ENCODE measurements around the gene SIM2.
"Not testable (repeated sequence)": the region's sequence is repeated elsewhere in the genome, so short reads cannot be mapped to it uniquely, and the experiment has no call there.

Gene SIM2, protein sequence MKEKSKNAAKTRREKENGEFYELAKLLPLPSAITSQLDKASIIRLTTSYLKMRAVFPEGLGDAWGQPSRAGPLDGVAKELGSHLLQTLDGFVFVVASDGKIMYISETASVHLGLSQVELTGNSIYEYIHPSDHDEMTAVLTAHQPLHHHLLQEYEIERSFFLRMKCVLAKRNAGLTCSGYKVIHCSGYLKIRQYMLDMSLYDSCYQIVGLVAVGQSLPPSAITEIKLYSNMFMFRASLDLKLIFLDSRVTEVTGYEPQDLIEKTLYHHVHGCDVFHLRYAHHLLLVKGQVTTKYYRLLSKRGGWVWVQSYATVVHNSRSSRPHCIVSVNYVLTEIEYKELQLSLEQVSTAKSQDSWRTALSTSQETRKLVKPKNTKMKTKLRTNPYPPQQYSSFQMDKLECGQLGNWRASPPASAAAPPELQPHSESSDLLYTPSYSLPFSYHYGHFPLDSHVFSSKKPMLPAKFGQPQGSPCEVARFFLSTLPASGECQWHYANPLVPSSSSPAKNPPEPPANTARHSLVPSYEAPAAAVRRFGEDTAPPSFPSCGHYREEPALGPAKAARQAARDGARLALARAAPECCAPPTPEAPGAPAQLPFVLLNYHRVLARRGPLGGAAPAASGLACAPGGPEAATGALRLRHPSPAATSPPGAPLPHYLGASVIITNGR

DNA sequence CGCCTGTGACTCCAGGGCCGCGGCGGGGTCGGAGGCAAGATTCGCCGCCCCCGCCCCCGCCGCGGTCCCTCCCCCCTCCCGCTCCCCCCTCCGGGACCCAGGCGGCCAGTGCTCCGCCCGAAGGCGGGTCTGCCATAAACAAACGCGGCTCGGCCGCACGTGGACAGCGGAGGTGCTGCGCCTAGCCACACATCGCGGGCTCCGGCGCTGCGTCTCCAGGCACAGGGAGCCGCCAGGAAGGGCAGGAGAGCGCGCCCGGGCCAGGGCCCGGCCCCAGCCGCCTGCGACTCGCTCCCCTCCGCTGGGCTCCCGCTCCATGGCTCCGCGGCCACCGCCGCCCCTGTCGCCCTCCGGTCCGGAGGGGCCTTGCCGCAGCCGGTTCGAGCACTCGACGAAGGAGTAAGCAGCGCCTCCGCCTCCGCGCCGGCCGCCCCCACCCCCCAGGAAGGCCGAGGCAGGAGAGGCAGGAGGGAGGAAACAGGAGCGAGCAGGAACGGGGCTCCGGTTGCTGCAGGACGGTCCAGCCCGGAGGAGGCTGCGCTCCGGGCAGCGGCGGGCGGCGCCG is at the start of gene SIM2:
SIM2 (plus strand) TSS at position 135 of the 565 bp plus-strand sequence. CDS start 632 bp downstream, outside the sequence.
- DNase-seq = no peak

DNA sequence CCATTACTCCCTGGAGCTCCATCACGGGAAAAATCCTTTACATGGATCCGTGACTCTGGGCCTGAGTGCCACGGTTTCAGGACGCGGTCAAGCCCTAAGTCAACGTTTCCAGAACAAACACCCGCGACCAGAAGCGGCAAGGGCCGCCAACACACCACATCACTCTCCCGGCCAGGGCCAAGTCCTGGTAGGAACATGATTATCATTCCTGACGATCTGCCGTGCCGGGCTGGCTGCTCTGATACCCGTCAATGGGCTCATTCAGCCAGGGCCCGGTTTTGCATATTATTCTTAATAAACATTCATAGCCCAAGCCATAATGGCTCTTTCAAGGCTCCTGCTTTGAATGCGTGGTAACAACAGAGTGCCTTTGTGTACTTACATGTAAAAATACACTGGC is 44.6 kb upstream of the SIM2 start:
- no peak for DNase-seq

DNA sequence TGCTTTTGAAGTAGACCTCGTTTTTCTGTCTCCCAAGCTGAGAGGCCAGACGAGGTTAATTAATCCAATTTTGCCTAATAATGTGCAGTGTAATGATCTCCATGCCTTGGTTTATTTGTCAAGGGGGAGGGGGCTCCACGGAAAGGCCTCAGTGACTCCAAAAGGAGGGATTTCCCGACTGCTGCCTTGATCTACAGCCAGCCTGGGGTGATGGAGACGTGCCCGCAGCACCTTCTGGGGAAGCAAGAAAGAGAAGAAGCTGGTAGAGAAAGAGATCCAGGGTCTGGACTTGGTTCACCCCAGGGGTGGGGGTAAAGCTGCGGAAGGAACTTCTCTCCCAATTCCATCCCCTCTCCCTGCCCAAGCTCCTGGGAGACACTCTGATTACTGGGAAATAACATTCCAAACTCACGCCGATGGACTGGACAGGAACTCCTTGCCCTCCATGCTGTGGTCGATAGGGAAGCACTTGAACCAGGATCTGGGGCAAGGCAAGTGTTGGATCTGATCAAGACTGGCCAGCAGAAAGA is 44.1 kb upstream of the SIM2 start:
- no peak for DNase-seq

DNA sequence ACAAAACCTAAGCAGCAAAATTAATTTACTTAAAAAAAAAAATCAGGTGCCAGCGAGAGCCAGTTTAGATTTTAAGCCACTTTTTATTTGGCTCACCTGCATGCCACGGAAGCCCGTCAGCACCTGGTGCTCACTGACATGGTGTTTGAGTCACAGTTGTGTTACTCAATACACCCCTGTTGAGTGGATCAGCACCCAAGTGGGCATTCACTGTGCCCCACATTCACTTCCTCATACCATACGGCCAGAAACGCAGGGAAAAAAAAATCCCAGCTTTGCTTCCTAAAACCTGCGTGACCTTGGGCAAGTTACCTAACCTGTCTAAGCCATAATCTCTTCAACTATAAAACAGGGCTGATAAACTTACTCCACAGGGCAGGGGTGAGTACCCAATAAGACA is 42.8 kb upstream of the SIM2 start:
- no peak for DNase-seq

DNA sequence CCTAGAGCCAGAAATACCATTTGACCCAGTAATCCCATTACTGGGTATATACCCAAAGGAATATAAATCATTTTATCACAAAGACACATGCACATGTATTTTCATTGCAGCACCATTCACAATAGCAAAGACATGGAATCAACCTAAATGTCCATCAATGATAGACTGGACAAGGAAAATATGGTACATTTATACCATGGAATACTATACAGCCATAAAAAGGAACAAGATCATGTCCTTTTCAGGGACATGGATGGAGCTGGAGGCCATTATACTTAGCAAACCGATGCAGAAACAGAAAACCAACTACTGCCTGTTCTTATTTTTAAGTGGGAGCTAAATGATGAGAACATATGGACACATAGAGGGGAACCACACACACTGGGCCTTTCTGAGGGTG is 41.6 kb upstream of the SIM2 start:
- DNase-seq = not testable (repeated sequence)

DNA sequence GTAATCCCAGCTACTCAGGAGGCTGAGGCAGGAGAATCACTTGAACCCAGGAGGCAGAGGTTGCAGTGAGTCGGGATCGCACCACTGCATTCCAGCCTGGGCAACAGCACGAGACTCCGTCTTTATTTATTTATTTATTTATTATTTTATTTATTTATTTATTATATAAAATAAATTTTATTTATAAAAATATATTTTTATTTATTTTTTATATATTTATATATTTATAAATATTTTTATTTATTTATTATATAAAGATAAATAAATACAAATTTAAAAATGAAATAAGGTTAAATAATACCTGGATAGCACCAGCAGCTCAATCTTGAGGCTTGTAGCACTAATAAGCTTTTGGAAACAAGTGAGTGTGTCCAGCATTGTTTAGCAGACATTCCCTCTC is 40.9 kb upstream of the SIM2 start:
- no peak for DNase-seq

DNA sequence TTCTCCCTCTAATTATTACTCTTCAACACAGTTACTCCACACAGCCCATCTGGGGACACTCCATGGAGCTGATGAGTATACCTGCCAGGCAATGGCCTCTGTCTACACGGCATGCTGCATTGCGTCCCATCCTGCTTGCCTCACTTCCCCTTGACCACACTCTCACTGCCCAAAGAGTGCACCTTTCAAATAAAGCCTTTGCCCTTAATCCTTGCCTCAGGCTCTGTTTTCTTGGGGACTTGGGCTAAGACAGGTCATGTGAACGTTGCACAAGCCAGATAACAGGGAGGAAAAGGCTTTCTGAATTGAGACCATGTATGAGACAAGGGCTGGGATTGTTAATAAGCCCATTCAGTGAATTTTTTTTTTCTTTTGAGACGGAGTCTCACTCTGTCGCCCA is 40.0 kb upstream of the SIM2 start:
- DNase-seq = no peak

DNA sequence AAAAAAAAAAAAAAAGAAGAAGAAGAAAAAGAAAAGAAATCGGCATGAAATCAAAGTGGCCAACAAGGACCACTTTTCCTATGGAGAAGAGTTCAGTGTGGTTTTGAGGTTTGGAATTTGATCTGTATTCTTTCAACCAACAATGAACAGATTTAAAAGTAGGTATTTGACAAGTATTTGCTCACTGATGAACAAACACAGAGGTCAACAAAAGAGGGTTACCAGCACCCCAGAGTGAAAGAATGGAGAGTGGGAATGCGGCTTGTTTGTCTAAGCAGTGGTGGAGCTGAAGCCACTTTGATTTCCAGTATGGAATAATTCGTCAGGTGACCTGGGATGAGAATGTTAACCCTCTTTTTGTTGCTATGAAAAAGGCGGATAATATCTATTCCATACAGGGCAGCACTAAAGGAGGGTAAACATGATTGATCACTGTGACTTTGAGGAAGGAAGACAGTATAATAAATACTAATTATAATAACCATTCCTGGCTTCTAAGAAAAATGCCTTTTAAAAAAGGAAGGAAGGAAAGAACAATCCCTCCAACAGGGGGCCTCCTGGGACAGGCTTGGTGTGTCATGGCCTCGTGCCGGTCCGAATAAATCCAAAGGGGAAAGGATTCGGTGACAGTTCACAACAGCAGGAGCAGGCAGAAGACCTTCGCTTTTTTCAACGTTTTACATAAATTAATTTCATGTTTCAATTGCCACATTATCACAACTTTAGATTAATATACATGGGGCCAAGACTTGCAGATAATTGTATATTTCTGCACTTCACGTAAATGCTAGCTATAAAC is 37.2 kb upstream of the SIM2 start:
- DNase-seq = no peak

DNA sequence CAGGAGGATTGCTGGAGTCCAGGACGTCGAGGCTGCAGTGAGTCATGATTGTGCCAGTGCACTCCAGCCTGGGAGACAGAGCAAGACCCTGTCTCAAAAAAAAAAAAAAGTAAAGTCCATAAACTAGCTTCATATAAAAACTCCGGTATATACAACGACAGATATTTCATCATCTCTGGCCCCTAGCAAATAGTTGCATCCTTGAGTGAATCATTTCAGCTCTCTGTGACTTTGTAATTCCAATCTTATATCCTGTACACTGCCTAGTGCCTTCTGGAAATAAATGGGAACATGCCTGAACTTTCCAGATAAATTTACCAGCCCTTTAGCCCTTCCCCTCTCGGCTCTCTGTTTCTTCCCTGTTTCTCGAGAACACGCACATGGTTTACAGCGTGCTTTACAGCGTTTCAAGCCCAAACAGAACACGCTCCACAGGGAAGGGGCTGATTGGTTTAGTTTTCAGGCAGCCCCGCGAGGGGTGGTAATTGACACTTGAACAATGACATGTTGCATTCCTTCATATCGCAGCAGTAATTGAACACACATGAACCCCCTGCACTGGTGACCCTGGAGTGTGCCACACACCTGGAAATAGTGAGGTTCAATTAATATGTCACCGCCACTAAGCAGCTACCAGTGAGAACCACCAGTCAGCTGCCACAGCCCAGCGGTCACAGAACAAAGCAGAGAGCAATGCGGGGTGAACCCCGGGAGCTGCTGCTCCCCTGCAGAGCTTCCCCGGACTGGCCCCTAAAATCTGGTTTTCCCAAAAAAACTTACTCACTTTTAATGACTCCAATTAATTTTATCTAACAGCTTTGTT is 35.7 kb upstream of the SIM2 start:
- DNase-seq = no peak

DNA sequence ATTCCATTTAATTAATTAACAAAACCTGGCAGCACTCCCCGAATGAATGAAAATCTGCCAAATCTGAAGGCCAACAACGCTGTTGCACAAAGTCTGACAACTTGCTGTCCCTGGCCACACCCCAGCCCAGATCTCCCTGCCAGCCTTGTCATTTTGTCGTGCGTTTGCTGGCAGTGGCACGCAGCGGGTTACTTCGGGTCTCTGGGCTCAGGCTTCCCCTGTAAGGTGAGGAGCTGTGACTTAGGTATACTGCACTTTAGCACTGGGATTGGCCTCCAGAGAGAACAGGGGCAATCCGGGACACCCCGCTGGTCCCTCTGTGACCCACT is 34.3 kb upstream of the SIM2 start:
- DNase-seq = no peak

DNA sequence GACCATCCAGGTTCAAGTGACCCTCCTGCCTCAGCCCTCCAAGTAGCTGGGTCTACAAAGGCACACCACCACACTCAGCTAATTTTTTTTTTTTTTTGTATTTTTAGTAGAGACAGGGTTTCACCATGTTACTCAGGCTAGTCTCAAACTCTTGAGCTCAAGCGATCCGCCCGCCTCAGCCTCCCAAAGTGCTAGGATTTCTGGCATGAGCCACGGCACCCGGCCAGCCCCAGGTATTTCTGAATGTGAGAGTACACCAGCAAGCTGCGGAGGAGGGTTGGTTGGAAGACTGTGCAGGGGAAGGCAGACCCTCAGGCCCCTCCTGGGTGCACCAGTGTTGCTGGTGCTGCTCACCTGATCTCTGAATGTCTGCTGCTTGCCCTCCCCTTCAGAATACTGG is 33.1 kb upstream of the SIM2 start:
- no peak for DNase-seq

DNA sequence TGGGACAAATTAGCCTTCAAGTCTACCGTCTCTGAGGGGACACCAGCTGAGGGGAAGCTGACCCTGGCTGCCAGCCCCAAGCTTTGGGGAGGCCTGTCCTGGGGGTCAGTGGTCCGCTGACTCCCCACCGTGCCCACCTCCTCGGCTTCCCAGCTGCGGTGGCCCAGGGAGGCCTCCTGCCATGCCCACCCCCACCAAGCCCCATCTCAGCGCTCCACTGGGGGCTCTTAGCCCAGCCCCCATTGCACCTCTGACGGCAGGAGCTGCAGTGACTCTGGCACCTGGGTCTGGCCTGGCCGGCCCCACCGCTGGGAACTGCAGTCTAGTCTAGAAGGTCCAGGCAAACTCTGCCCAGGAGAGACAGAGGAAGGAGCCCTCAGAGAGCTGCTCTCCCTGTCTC is 30.2 kb upstream of the SIM2 start:
- no peak for DNase-seq

DNA sequence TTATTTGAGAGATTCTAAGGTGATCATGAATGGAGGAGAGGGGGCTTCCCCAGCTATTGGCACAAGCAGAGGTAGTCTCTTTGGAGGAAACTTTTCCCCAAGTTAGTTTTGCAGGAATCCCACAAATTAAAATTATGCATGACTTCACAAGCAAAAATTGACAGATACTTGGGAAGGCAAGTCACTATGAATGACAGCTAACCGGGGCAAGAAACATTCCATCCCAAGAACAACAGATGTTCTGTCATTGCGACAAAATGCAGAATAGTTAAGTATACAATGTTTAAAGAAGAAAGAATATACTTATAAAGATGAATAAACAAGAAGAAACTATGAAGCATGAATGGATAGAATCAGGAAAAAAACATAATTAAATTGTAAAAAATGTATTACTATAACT is 27.1 kb upstream of the SIM2 start:
- DNase-seq = no peak

DNA sequence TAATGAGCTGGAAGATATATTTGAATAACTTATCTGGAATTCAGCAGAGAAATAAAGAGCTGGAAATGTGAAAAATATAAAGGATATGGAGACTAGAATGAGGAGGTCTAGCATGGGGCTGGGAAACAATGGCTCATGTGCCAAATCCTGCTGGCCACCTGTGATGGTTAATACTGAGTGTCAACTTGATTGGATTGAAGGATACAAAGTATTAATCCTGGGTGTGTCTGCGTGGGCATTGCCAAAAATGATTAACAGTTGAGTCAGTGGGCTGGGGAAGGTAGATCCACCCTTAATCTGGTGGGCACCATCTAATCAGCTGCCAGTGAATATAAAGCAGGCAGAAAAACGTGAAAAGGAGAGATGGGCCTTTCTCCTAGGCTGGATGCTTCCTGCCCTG is 26.6 kb upstream of the SIM2 start:
- not testable (repeated sequence) for DNase-seq

DNA sequence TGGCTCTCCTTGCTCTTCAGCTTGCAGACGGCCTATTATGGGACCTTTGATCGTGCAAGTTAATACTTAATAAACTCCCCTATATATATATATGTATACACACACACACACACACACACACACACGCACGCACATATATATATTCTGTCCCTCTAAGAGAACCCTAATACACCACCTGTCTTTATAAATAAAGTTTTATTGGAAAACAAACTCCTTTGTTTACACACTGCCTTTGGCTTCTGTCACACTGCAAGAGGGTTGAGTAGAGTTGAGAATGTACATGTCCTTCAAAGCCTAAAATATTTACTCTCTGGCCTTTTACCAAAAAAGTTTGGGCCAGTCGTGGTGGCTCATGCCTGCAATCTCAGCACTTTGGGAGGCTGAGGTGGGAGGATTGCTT is 26.2 kb upstream of the SIM2 start:
- DNase-seq = no peak

DNA sequence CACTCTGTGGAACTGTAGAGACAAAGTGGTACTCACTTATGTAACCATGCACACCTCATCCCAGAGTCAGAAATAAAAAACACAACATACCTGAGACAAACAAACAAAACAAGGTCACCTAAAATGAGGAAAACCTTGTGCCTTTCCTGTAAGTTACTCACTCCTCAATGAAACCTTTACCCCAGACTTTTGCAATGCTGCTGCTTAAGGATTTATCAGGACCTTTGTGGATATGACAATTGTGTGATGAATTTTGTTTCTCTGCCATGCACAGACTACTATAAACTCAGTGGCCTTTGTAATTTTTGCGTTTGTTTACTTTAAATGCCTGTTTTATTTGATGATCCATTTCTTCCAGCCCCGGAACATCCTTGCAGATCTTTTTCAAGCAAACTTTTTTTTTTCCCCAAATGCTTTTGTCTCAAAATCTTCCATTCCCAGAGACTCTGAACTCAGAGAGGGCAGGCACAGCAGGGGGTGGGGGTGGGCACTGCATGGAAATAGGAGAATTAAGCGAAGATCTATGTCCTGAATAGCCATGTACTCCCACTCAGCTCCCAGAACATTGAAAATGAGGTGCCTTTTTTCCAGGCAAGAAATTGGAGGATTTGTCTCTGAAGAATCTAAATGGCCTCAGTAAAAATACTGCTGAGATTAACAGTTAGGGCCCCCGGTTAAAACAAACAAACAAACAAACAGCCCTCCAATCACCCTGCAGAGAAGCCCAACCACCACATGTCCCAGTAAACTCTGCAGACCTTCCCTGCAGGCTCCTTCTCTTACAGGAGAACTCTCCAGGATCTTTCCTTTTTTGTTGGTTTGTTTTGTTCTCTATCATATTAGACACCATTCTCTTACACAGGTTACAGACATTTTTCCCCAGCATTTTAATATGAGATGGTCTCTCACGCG is 22.6 kb upstream of the SIM2 start:
- no peak for DNase-seq

DNA sequence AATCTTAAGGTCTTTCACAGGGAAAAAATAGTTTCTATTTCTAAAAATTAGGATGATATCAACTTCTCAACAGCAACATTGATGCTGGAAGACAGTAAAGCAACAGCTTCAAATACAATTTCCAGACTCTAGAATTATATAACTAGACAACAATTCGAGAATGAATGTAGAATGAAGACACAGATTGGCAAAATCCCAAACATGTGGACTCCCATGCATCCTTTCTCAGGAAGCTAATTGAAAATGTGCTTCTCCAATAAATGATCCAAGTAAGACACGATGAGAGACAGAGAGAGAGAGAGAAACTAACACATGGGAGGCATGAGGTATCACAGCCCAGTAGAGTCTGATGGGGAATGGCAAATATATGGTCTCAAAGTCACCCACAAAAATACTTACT is 21.5 kb upstream of the SIM2 start:
- no peak for DNase-seq

DNA sequence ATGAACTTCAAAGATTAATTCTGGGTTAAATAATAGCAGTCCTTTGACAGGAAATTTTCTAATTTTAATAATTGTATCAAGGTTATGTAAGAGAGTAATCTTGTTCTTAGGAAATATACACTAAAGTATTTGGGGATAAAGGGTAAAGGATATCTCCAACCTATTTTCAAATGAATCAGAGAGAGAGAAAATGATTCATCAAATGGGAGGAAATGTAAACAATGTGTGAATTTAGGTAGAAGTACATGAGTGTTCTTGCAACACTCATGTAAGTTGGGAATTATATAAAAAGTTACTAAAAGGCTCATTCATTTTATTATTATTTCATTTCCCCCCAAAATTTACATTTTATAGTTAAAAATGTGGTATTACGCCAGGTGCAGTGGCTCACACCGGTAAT is 20.4 kb upstream of the SIM2 start:
- no peak for DNase-seq

DNA sequence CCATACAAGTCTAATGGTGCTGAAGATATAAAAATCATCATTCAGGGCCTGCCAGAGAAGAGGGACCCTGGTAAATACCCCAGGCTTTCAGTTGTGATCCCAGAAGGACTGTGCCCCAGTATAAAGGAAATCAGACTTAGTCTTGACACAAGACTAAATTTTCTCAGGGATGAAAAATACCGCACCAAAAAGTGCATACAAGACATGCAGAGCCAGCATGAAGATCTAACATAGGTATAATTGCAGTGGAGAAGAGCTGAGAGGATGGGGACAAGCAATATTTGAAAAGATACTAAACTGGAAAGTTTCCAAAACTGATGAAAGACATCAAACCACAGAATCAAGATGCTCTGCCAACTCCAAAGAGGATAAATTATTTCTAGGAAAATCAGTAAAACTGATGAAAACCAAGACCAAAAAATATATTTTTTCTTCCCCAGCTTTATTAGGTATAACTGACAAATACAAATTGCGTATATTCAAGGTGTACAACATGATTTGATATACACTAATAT is 17.7 kb upstream of the SIM2 start:
- no peak for DNase-seq

DNA sequence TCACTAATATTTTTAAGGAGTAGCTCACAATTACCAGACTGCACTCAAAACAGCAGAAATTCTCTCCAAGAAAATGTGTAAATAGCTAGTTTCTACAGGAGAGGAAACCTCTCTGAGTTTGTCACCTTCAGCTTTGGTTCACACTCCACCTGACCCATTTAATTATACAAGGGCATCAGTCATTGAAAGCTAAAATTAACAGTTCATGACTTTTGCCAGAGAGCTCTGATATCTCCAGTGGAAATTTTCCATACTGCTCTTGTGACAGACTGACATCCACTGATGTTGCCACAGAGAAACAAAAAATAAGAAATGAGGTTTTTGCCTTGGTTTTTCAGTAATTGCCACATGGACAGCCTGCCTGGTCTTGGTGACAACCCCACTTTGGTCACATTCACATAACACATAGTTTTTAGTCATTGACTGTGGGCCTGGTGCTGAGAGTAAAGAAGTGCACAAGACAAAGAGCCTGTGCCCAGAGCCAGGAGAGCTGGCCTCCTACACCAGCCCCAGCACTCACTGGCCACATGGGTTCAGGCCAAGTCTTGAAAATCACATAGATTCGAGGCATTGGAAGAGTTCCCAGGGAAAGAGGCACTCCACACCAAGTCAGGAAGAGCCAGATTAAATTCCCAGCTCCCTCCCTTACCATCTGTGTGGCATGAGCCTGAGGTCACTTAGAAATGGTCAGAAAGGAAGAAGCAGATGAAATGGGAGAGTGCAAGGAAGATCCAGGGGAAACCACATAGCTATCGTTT is 13.8 kb upstream of the SIM2 start:
- DNase-seq = no peak
